IPS DF 6.9 (cell line): ENCODE measurements around the gene APOL1.

Experiments used
- DNase-seq: peaks from one replicate; pipeline ENCODE4 v3.0.0-alpha.2; 2013; ENCODE audit warnings: low read depth, low spot score
- H3K27ac ChIP-seq: one replicate; pipeline ENCODE4 v1.5.1; 2013; ENCODE audit warnings: low read length, control low read depth
- H3K27me3 ChIP-seq: 2 replicates; pipeline ENCODE4 v1.6.1; 2013; ENCODE audit warnings: mild to moderate bottlenecking, low read length; ENCODE audit not compliant: control insufficient read depth, insufficient read depth
- H3K36me3 ChIP-seq: 2 replicates; pipeline ENCODE4 v1.6.1; 2013; ENCODE audit warnings: low read length; ENCODE audit not compliant: control insufficient read depth, insufficient read depth
- H3K4me1 ChIP-seq: 2 replicates; pipeline ENCODE4 v1.6.1; 2013; ENCODE audit warnings: low read length; ENCODE audit not compliant: control insufficient read depth, insufficient read depth
- H3K4me3 ChIP-seq: 2 replicates; pipeline ENCODE4 v1.5.1; 2013; ENCODE audit warnings: mild to moderate bottlenecking, low read length
- H3K9me3 ChIP-seq: 2 replicates; pipeline ENCODE4 v1.6.1; 2013; ENCODE audit warnings: low read length, inconsistent platforms; ENCODE audit not compliant: control insufficient read depth, insufficient read depth
- WGBS: extraction: QIAGEN DNeasy Blood & Tissue Kit; methylation state at CpG from one replicate; pipeline ENCODE4 v1.1.7; 2013; ENCODE audit warnings: mixed read lengths, missing lambda C conversion rate; ENCODE audit not compliant: insufficient read length, insufficient coverage; 5-methylcytosine and 5-hydroxymethylcytosine counted together

APOL1 gene

DNA sequence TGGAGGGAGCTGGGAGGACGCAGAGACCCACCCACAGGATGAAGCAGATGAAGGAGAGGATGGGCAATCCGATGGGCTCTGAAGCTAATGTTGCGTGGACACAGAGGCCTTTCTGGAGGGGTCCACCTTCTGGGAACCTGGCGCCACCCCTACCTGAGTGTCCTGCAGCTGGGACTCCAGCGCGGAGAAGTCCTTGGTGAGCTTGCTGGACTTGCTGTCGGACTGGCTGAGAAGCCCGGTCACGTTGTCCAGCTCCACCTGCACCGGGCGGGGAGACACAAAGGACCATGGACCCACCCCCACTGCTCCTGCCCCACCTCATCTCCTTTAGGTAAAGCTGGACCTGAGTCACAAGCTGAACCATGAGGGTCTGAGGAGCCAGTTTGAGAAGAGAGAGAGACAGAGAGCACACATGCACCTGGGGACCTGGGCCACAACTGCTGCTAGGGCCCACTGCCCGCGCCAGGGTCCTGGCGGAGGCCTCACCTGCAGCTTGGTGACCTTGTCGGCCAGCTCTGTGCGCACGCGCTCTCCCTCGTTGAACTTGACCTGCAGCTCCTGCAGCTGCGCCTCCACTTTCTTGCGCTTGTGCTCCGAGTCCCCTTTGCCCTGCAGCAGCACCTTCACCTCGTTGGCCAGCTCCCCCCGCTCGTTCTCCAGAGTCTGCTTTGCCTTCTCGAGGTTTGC is 40.8 kb downstream of the APOL1 start:
- no peak for DNase-seq
- Histone ChIP-seq H3K27ac (no peak overlapping the region), H3K4me3 (no peak overlapping the region), H3K27me3 (no peaks in the 10 kb centered on the region), H3K36me3 (peaks cover 78% of the 10 kb centered on the region), H3K4me1 (no peaks in the 10 kb centered on the region), H3K9me3 (no peaks in the 10 kb centered on the region)
- WGBS, result no CpG with 5 or more reads among the region's 26 CpGs

DNA sequence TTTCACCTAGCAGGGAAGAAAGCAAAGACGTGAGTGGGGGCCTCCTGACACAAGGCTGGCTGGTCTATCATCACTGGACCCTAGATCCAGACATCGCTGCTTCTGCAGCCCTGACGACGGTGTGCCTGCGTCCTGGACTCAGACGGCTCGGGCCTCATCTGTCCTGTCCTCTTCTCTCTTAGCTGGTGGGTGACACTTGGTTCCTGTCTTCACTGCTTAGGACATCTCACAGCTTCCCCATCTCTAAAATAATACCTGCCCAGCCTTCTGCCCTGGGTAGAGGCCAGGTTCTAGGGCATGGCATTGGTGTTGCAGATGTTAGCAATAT is 41.3 kb downstream of the APOL1 start:
- Histone ChIP-seq H3K9me3 (no peaks in the 10 kb centered on the region), H3K4me1 (no peaks in the 10 kb centered on the region), H3K36me3 (peaks cover 76% of the 10 kb centered on the region), H3K4me3 (no peak overlapping the region), H3K27ac (no peak overlapping the region), H3K27me3 (no peaks in the 10 kb centered on the region)
- no CpG with 5 or more reads among the region's 7 CpGs for WGBS
- no peak for DNase-seq

DNA sequence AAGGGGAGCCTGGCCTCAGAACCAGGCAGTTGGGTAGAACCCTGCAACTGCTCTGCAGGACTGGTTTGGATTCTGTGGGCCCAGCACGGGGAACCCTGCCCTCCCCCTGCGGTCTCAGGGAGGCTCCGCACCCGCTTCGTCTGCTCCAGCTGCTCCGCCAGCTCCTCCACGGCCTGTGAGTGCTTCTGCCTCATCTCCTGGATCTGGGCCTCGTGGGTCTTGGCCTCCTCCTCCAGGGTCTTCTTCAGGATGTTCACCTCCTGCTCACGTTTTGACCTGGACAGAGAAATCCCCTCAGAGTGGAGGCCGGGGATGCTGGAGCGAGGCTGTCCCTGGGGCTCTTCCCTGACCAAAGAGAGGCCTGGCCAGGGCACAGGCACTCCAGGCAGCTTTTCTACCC is 41.9 kb downstream of the APOL1 start:
- H3K36me3 ChIP-seq, result peaks cover 75% of the 10 kb centered on the region
- H3K4me3 ChIP-seq, result no peak overlapping the region
- H3K27ac ChIP-seq, result no peak overlapping the region
- H3K9me3 ChIP-seq, result no peaks in the 10 kb centered on the region
- no peak for DNase-seq
- H3K27me3 ChIP-seq, result no peaks in the 10 kb centered on the region
- H3K4me1 ChIP-seq, result no peaks in the 10 kb centered on the region
- WGBS, result no CpG with 5 or more reads among the region's 11 CpGs

DNA sequence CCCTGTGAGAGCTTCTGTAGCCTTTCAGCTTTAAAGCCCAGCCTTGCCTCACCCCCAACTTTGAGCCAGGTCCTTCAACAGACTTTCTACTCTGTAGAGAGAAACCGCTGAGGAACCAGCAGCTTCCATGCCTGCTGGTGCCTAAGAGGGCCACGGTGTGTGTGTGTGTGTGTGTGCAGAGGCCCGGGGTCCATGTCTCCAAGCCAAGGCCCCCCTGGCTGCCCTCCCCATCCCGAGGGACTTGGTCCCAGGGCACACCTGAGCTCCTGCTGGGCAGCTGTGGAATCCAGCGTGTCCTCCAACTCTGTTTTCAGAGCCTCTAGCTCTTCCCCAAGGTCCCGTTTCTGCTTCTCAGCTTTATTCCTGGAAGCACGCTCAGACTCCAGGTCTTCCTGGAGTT is 42.3 kb downstream of the APOL1 start:
- no peaks in the 10 kb centered on the region for H3K4me1 ChIP-seq
- H3K27me3 ChIP-seq, result no peaks in the 10 kb centered on the region
- DNase-seq, result no peak
- peaks cover 79% of the 10 kb centered on the region for H3K36me3 ChIP-seq
- WGBS, result no CpG with 5 or more reads among the region's 7 CpGs
- H3K9me3 ChIP-seq, result no peaks in the 10 kb centered on the region
- no peak overlapping the region for H3K27ac ChIP-seq
- H3K4me3 ChIP-seq, result no peak overlapping the region

DNA sequence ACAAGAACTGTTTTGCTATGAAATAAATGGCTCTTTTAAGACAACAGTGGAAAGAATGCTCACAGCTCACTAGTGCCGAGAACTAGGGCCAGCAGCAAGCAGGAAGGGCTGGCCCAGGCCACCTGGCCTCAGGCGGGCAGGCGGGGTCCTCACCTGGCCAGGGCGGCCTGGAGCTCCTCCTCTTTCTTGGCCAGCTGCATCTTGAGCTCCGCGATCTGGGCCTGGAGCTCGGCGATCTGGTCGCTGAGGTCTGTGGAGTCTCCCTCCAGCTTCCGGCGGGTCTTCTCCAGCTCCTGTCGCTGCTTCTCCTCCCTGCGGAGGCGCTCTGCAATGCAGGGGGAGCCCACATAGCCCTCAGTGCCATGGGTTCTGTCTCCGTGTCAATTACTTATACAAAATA is 43.8 kb downstream of the APOL1 start:
- Histone ChIP-seq H3K4me3 (no peak overlapping the region), H3K27me3 (no peaks in the 10 kb centered on the region), H3K27ac (no peak overlapping the region), H3K4me1 (no peaks in the 10 kb centered on the region), H3K36me3 (peaks cover 86% of the 10 kb centered on the region), H3K9me3 (no peaks in the 10 kb centered on the region)
- DNase-seq, result no peak
- WGBS, result no CpG with 5 or more reads among the region's 15 CpGs

DNA sequence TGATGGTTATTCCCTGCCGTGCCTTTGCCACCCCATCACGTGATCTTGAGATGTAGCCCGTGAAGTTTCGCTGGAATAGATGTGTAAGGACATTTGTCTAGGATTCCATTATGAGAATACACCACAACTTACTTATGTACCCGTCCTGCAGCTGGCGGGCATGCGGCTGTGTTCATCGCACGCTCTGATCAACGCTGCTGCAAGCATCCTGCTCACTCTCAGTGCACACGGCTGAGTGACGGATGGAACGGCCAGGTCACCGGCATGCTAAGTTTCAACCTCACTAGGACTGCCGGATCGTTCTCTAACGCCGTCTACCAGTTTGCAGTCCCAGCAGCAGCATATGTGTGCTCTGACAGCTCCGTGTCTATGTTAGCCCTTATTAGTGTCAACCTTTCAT is 44.6 kb downstream of the APOL1 start:
- no peaks in the 10 kb centered on the region for H3K9me3 ChIP-seq
- H3K27me3 ChIP-seq, result no peaks in the 10 kb centered on the region
- WGBS, result no CpG with 5 or more reads among the region's 19 CpGs
- no peak overlapping the region for H3K4me3 ChIP-seq
- no peak for DNase-seq
- no peaks in the 10 kb centered on the region for H3K4me1 ChIP-seq
- no peak overlapping the region for H3K27ac ChIP-seq
- H3K36me3 ChIP-seq, result peaks cover 80% of the 10 kb centered on the region

DNA sequence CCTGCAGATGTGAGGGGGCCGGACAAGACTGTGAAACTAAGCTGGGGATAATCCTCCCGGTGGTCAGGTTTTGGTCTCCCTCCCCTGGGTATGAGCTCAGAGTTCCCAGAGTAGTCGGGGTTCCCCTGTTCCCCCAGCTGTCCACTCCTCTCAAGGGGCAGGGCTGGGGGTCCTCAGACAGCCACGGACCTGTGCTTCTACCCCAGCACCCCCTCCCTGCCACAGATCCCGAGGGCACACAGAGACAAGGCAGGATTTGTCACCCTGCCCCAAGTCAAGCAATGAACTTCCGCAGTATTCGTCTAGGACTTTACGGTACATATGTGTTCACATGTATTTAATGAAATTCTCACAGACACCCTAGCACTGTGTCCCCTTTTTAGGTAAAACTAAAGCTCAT is 45.2 kb downstream of the APOL1 start:
- H3K27ac ChIP-seq, result no peak overlapping the region
- peaks cover 80% of the 10 kb centered on the region for H3K36me3 ChIP-seq
- no CpG with 5 or more reads among the region's 8 CpGs for WGBS
- H3K4me3 ChIP-seq, result no peak overlapping the region
- DNase-seq, result no peak
- H3K9me3 ChIP-seq, result no peaks in the 10 kb centered on the region
- no peaks in the 10 kb centered on the region for H3K4me1 ChIP-seq
- no peaks in the 10 kb centered on the region for H3K27me3 ChIP-seq

DNA sequence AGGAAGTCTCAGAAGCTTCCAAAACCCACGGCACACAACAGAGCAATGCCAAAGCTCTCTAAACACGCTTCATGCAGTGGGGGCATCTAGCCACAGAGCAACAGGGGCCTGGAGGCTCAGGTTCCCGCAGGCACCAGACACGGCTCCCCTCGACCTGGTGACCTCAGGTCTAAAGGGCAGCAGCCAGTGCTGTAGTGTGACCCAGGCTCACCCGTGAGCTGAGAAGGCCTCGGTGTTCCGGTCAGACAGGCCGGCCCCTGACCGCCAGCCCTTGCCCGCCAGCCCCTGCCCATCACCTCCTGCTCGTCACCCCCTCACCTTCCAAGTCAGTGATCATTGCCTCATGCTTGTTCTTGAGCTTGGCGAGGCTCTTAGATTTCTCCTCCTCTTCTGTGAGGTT is 45.7 kb downstream of the APOL1 start:
- no peaks in the 10 kb centered on the region for H3K27me3 ChIP-seq
- H3K4me1 ChIP-seq, result no peaks in the 10 kb centered on the region
- H3K4me3 ChIP-seq, result no peak overlapping the region
- no peak for DNase-seq
- peaks cover 77% of the 10 kb centered on the region for H3K36me3 ChIP-seq
- no peaks in the 10 kb centered on the region for H3K9me3 ChIP-seq
- WGBS, result no CpG with 5 or more reads among the region's 13 CpGs
- no peak overlapping the region for H3K27ac ChIP-seq

DNA sequence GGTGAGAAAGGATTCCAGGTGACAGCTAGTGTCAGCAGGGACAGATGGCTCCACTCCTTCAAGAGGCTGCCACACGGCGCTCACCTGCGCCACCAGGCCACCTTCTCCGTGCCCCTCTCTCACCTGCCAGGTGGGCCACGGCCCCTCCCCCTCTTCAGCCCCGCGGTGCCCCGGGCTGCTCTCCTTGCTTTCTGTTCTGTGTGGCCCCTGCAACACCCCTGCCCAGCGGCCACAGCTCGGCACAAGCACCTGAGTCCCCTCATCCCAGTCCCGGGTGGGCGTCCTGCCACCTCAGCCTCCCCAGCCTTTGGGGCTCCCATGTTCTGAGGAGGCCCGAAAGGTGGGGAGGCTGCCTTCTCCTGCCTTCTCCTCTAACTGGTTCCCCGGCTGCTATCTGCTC is 46.4 kb downstream of the APOL1 start:
- Histone ChIP-seq H3K36me3 (peaks cover 75% of the 10 kb centered on the region), H3K4me1 (no peaks in the 10 kb centered on the region)
- WGBS, result no CpG with 5 or more reads among the region's 14 CpGs

DNA sequence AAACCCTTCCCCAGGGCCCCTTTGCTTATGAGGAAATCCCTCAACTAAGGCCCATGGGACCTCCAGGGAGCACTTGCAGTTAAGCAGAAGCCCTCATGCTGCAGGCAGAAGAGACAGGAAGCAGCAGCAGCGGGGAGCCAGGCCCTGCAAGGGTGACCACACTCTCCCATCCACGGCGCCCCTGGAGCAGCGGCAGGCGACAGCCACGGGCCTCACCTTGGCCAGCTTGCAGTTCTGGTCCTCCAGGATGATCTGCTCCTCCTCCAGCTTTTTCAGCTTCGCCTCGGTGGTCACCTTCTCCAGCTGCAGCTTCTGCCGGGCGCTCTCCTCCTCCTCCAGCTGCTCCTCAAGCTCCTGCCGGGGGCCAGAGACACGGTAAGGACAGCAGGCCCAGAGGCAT is 47.0 kb downstream of the APOL1 start:
- peaks cover 72% of the 10 kb centered on the region for H3K36me3 ChIP-seq
- H3K27ac ChIP-seq, result no peak overlapping the region
- DNase-seq, result no peak
- H3K27me3 ChIP-seq, result no peaks in the 10 kb centered on the region
- no peak overlapping the region for H3K4me3 ChIP-seq
- no CpG with 5 or more reads among the region's 12 CpGs for WGBS
- no peaks in the 10 kb centered on the region for H3K9me3 ChIP-seq
- no peaks in the 10 kb centered on the region for H3K4me1 ChIP-seq

More for the DNA sequence above, 46.4 kb downstream of the APOL1 start:
- Histone ChIP-seq H3K9me3 (no peaks in the 10 kb centered on the region), H3K27ac (no peak overlapping the region), H3K4me3 (no peak overlapping the region), H3K27me3 (no peaks in the 10 kb centered on the region)
- no peak for DNase-seq

DNA sequence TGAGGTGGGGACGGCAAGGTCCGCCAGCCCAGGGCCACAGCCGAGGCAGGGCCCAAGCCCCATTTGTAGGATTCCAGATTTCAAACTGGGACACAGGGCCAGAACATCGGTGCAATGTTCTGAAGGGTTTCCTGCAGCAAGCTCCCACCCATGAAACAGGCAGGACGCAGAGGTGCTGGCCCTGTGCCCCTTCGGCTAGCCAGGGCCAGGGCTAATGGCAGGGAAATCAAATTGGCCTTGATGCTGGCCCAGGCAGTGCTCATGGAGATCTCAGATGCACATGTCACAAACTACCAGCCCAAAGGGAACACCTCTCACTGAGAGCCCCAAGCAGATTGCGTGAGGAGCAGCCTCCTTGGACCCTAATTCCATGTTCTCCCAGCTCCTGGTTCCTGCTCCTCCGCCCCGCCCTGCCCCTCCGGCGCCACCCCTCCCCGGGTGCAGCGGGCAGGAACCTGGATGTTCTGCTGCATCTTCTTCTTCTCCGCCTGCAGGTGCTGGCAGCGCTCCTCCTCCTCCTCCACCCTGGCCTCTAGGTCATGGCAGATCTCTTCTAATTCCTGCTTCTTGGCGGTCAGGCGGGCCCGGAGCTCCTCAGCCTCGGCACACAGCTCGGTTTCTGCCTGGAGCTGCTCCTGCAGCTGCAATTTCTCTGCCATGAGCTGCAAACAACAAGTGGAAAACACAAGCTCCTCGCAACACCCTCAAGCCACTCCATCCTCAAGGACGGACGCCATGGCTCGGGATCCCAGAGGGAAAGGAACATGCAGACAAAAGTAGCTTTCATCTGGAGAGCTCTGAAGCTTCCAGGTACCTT is 47.7 kb downstream of the APOL1 start:
- Histone ChIP-seq H3K27ac (no peak overlapping the region), H3K27me3 (no peaks in the 10 kb centered on the region), H3K36me3 (peaks cover 71% of the 10 kb centered on the region), H3K4me1 (no peaks in the 10 kb centered on the region), H3K9me3 (no peaks in the 10 kb centered on the region), H3K4me3 (no peak overlapping the region)
- DNase-seq, result no peak
- no CpG with 5 or more reads among the region's 24 CpGs for WGBS
